NOMO-1 treated with dmso at 0.1 percent for 144 hours (cell line): ENCODE measurements around the gene ADAMTS8.

Source experiments
- DNase-seq: peaks from one replicate; lab custom pipeline; 2025; ENCODE audit not compliant: unreplicated experiment; lab: John Stamatoyannopoulos, UW

Gene ADAMTS8

DNA sequence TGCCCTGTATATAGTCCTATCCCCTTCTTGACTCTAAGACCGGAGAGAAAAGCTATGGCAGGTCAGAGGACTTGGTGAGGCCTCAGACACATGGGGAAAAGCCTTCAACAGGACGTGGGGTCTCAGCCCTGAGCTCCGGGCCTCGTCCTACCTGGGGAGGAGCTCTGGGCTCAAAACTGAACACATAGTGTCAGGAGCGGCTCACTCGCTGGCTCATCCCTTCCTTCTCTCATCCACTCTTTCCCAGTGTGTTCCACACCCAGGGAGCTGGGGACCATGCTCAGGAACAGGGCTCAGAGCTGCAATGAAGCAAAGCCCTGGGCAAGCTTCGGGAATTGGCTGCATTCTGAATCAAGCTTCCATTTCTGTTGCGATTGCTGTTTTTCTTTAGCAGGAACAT, 34.5 kb upstream of the ADAMTS8 start:
- no peak for DNase-seq

DNA sequence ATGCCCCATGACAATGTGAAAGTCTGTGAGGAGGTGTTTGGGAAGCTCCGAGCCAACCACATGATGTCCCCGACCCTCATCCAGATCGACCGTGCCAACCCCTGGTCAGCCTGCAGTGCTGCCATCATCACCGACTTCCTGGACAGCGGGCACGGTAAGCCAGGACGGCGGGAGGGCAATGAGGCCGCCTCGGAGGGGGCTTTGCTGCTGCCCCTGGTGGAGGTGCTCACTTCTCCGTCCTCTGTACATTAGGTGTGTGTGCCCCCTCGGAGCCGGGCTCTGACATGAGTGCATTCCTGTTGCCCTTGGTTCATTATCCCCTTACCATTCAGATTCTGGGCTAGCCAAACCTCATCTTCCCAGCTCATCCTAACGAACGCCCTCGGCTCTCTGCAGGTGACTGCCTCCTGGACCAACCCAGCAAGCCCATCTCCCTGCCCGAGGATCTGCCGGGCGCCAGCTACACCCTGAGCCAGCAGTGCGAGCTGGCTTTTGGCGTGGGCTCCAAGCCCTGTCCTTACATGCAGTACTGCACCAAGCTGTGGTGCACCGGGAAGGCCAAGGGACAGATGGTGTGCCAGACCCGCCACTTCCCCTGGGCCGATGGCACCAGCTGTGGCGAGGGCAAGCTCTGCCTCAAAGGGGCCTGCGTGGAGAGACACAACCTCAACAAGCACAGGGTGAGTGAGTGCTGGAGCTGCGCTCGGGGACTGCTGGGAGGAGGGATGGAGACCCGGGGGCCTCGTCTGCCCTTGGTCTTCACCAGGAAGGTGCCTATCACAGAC, 33.9 kb upstream of the ADAMTS8 start:
- DNase-seq = no peak

DNA sequence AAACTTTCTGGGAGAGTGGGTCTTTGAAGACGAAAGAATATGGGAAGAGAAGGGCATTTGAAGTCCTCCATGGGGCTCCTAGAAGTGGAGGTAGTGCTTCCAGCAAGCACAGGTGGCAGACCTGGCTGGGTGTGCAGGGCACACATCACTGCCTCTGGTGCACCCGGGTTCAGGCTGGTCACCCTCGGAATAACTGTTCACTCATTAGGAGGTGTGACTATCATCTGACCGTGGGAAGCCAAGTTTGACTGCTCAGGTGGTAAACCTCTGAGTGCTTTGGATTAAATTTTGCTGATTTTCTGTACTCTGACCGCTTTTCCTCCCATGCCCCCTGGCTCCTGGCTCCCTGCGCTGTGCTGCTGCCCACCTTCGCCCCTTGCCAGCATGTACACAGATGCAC, 31.1 kb upstream of the ADAMTS8 start:
- DNase-seq = no peak

DNA sequence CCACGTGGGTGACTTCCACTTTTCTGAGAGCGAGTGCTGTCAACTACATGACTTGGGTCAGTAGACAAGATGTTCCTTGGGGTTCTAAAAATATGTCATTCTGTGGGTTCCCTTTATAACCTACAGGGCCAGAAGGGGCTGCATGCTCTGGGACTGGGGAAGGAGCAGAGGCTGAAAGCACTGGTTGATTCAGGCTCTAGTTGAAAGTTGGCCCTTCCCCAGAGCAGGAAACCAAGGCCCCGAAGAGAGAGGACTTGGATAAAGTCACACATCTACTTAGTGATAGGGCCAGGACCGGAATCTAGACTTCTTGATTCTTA, 30.0 kb upstream of the ADAMTS8 start:
- no peak for DNase-seq

DNA sequence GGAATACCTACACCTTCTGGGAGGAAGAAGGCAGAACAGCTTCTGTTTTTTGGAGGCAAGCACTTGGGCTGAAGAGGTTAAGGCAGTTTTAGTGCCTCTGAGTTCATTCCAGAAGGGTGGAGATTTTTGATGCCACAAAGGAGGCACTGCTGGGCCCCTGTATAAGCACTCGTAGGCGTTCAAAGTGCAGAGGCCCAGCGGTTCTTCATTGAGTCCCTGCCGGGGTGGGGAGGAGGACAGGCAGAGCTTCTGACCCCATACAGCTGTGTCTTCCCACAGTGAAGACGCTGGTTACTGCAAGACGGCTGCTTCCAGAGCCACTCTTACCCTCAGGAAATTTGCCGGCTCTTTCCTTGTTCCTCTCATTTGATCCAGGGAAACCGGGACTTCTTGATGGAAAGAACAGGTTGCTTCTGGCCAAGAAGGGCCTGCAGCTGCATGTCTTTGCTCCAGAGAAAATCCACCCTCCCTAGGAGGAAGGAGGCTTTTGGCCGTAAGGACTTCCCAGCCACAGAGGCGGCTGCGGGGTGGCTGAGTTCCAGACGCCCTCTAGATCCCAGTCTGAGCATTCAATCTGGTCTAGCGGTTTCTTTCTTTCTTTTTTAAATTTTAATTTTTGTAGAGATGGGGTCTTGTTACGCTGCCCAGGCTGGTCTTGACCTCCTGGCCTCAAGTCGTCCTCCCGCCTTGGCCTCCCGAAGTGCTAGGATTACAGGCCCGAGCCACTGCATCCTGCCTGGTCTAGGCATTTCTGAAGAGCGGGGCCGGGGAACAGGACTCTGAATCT, 29.4 kb upstream of the ADAMTS8 start:
- DNase-seq = no peak

DNA sequence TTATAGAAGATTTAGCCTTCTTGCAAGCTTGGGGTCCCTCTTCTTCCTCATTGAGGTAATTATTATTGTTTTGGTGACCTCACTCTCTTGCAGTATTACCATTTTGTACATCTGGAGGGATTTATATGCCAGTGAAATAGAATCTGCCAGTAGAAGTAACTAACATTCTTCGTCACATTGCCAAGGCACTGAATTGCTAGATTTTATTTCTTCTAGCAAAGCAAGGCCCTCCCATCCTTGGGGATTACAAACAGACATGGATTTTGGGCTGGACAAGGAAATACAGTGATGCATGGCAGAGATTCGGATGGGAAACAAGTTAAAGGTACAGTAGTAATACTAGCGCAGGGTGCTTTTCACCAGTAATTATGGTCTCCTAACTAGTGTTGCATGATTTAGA, 27.9 kb upstream of the ADAMTS8 start:
- no peak for DNase-seq

DNA sequence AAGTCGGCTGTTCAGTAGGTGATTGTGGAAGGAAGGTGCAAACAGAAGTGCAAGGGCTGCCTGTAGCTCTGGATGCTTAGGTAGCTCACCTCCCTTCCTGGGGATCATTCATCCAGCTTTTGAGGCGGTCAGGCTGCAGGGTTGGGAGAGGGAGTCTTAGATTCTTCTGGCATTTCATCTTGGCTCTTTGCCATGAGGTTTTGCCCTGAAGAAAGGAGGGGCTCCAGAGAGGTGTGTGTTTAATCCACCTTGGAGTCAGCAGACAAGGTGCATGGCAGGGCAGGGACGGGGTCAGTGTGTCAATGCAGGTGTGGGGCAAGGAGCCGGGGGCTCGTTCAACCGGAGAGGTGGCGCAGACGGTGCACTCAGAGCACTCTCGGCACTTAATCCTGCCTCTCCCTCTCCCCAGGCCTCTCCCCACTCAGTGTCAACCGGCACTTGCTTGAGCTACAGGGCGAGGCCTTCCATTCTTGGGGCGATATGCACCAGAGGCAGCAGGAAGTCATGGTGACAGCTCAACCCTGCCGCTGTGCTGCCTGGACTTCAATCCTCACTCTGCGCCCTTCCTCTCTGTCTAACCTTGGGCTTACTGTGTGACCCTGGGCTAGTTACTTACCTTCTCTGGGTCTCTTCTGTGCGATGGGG, 27.2 kb upstream of the ADAMTS8 start:
- DNase-seq = no peak

DNA sequence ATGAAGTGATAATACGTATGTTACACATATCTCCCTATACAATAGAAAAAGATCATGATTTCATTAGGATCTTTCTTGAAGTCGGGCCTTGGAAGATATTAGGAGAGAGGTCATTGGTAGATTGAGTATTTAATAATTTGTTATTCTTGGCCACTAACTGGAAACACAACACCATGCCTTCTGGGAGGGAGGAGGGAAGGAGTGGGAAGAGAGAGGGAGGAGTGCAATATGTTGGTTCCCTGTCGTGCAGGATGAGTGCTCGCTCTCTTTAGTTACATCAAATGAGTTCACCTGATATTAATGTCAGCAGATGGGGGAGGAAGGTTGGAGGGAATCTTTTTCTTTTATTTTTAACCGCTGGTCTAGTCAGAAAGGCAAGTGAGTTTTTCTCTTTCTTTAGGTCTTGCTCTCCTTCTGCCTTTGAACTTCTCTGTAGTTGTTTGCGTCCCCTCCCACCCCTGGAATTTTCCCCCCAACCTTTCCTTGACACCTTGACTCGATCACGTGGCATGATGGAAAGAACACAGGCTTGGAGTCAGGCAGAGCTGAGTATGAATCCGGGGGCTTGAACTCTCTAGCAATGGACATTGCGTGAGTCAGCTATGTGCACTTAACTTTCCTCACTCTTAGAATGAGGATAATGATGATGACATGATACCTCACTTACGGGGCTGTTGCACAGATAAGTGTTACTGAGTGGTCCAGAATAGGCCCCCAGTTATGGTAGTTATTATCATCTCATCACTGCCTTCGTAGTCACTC, 26.3 kb upstream of the ADAMTS8 start:
- DNase-seq = no peak

DNA sequence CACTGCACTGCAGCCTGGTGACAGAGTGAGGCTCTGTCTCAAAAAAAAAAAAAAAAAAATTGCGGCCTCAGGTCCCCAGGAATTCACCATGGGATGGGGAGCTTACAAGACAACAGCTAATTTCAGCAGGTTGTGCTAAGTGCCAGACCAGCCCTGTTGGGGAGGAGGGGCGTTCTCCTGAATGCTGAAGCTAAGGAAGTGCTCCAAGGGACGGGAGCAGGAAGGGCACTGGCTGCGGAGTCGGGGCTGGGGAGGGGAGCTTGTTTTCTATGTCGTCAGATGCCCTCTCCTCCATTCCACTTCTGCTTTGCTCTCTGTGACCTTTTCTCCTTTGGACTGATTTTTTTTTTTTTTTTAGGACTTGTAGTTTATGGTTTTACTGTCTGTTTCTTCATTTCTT, 24.5 kb upstream of the ADAMTS8 start:
- DNase-seq = no peak

DNA sequence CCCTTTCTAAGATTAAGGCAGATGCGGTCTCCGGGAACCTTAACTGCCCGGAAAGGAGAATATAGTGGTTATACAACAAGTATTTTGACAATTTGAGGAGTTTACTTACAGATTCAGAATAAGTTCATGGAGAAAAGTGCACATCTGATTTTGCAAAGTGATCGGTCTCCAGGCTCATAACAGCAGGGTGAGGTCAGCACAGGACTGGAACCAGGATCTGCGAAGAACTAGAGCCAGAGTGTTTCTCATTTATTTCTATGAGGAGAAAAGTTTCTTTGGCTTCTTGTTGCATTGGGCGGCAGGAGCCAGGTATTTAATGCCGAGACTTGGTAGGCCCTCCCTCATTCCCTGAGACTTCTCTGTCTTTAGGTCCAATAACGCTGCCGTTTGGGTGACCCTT, 23.8 kb upstream of the ADAMTS8 start:
- DNase-seq = no peak

DNA sequence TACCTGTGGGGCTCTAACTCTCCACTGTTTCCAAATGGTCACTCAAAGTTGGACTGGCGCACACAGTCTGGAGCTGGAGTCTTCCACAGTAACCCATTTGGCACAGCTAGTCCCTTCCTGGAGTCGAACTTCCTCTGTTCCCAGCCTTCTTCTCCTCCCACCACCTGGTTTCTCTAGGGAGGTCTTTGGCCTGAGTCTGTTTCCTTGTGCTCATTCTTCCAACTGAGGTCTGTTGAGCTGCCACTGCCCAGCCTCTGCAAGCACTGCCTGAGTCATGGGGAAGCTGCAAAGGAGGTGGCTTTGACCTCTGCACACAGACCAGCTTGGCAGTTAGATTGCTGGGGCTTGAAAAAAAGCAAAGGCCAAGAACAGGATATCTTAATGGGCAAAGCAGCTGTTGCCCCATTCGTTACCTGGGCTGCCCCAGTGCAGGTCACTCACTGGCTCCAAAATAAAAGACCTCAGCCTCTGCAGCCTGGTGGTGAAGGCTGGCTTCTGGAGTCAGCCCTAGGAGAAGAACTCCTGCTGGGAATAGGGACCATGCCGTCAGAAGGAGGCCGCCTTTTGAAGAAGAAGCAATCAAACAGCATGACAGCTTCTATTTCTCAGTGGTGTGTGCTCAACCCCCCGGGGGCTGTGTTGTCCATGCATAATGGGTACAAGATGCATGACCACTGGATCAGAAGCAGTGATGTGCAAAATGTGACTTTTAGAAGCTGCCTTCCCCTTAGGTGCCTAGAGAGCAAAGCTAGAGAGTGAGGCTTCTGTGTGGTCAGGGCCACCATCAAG, 23.0 kb upstream of the ADAMTS8 start:
- DNase-seq = no peak

DNA sequence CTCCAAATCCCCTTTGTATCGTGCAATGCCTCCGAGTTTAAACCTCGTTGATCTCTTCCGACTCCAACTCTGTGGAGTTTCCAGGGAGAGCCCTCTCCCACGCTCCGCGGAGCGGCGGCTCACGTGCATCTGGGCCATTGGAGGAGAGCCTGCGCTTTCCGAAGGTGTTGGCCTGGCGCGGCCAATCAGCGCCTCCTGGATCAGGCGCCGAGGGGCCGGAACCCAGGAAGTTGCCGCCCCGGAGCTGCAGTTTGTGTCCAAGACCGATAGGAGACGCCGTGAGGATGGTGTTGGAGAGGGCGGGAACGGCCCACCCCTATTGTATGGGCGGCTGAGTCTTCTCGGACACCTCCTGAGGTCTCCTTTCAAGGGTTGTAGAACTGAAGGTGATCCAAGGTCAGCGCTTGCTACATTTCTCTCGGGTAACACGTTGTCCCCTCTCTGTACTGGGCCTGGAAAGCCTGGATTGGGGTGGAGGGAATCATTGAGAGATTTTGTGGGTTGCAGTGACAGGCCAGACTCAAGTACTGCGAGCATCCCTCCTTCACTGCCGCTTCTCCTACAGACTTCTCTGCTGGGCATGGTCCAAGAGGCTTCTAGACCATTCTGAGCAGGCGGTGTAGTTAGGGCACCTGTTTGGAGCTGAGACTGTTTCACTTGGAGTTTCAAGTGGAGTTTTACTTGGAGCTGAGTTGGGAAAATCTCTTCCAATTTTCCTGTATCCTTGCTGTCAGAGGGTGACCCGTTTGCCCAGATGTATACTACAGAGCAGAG, 21.8 kb upstream of the ADAMTS8 start:
- no peak for DNase-seq

DNA sequence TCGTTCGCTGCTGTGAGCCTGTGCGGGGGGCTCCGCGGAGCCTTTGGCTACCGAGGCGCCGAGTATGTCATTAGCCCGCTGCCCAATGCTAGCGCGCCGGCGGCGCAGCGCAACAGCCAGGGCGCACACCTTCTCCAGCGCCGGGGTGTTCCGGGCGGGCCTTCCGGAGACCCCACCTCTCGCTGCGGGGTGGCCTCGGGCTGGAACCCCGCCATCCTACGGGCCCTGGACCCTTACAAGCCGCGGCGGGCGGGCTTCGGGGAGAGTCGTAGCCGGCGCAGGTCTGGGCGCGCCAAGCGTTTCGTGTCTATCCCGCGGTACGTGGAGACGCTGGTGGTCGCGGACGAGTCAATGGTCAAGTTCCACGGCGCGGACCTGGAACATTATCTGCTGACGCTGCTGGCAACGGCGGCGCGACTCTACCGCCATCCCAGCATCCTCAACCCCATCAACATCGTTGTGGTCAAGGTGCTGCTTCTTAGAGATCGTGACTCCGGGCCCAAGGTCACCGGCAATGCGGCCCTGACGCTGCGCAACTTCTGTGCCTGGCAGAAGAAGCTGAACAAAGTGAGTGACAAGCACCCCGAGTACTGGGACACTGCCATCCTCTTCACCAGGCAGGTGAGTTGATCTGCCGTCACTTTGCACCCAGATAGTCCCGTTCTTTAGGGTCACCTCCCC, 21.0 kb upstream of the ADAMTS8 start:
- no peak for DNase-seq

DNA sequence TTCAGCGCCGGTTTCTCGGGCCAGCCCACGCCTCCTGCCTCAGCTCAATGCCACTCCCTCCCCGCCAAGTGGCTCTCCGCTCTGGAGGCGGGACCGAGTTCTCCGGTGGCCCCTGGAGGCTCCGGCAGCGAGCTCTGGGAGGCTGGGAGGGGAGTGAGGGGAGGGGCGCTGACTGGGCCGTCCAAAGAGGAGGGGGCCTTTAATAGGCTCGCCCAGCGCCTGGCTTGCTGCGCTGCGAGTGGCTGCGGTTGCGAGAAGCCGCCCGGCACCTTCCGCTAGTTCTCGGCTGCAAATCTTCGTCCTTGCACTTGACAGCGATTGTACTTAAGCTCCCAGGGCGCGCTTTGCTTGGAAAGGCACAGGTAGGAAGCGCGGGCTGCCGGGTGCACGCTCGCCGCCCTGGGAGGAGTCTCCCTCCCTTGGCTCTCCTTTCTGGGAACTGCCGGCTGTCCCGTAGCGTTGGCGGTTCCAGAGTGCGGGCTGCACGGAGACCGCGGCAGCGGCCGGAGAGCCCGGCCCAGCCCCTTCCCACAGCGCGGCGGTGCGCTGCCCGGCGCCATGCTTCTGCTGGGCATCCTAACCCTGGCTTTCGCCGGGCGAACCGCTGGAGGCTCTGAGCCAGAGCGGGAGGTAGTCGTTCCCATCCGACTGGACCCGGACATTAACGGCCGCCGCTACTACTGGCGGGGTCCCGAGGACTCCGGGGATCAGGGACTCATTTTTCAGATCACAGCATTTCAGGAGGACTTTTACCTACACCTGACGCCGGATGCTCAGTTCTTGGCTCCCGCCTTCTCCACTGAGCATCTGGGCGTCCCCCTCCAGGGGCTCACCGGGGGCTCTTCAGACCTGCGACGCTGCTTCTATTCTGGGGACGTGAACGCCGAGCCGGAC, 20.3 kb upstream of the ADAMTS8 start, which contains the start of gene ADAMTS15:
Gene ADAMTS15, plus strand, starts transcription at position 230 of the 894 bp plus-strand sequence. Its CDS starts 329 bp downstream, at position 559.
- peak; percentile 49 for DNase-seq

DNA sequence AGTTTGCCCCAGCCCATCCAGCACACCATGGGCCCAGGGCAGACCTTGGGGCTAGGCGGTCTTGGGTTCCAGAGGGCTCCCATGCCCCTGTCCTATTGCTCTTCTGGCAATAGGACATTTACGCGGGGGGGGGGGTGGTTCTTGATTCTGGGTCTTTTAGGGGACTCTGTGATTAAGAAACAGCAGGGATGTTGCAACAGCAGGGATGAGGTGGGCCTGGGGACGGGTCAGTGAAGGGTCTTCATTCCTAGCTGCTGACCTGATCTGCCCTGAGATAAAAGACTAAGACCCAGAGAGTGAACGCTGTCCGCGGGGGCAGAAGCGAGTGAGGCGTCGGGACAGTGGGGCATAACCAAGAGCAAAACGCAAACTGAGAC, 19.6 kb upstream of the ADAMTS8 start:
- no peak for DNase-seq

DNA sequence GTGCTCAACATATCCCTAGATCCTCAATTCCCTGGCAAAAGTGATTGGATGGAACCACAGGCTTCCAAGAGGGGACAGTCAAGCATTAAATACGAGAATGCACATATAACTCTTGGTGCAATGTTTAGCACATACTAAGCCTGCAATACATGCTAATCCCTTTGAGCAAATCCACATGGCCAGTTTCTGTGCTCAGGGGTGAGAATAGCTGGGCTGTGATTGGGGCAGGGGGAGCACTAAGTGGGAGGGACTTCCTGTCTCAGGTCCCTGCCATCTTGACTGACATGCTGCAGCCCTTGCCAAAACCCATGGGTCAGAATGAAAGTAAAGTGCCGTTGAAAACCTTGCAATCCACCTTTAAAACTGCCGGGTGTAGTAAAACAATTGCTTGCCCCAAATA, 17.4 kb upstream of the ADAMTS8 start:
- DNase-seq = no peak

DNA sequence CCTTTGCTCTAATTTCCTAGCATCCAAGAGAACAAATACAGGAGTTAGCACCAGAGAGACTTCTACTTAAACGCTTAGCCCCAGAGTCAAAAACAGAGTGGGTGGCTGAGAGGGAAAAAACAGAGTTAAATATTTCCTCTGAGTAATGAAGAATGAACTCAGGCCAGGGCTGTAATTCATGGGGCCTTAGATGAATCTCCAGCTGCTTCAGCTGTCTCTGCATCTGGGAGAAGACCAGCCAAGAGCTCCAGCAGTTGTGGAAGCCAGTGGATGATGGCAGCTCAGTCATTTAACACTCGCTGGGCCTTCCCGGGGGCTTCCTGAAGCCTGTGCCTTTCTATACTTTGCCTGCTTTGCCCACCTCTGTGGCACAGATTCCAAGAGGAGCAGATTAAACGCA, 14.3 kb upstream of the ADAMTS8 start:
- DNase-seq = no peak

DNA sequence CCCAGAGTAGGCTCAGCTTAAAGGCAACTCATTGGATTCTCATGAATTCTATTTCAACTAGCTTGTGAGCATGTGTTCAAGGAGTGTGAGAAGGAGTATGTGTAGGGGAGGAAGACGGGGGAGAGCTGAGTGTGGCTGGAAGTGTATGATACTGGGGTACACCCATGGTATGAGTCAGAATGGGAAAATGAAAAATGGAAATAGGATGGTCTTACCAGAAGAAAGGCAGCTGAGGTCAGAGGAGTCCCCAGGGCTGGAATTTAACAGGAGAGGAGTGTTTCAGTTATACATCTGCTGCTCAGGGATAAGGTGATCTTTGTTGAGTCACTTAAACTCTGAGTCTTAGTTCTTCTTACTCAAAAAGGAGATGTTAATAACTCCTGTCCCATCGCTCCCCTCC, 13.3 kb upstream of the ADAMTS8 start:
- no peak for DNase-seq
